Ishikawa (cell line): Measurements from ENCODE around the gene LRRC28.

Source experiments
- CEBPB ChIP-seq: IDR thresholded peaks from 2 replicates; pipeline ENCODE4 v1.6.1; 2012
- CREB1 ChIP-seq: IDR thresholded peaks from 2 replicates; pipeline ENCODE4 v1.6.1; 2012; ENCODE audit warnings: low read depth
- EGR1 ChIP-seq: IDR thresholded peaks from 2 replicates; pipeline ENCODE4 v1.6.1; 2012
- EP300 ChIP-seq: IDR thresholded peaks from 2 replicates; pipeline ENCODE4 v1.6.1; 2012; ENCODE audit warnings: borderline replicate concordance
- FOXM1 ChIP-seq: IDR thresholded peaks from 2 replicates; pipeline ENCODE4 v1.6.1; 2012; ENCODE audit warnings: low read depth, borderline replicate concordance
- MAX ChIP-seq: IDR thresholded peaks from 2 replicates; pipeline ENCODE4 v1.6.1; 2012
- NFIC ChIP-seq: IDR thresholded peaks from 2 replicates; pipeline ENCODE4 v1.6.1; 2012
- RAD21 ChIP-seq: IDR thresholded peaks from 2 replicates; pipeline ENCODE4 v1.6.1; 2012; ENCODE audit warnings: low read depth
- REST ChIP-seq: IDR thresholded peaks from 2 replicates; pipeline ENCODE4 v1.6.1; 2012; ENCODE audit warnings: low read depth, mild to moderate bottlenecking
- TAF1 ChIP-seq: IDR thresholded peaks from 2 replicates; pipeline ENCODE4 v1.6.1; 2012; ENCODE audit warnings: low read depth, mild to moderate bottlenecking
- TCF12 ChIP-seq: IDR thresholded peaks from 2 replicates; pipeline ENCODE4 v1.6.1; 2012; ENCODE audit warnings: low read depth
- TEAD4 ChIP-seq: IDR thresholded peaks from 2 replicates; pipeline ENCODE4 v1.6.1; 2012
- USF1 ChIP-seq: IDR thresholded peaks from 2 replicates; pipeline ENCODE4 v1.6.1; 2012
- YY1 ChIP-seq: IDR thresholded peaks from 2 replicates; pipeline ENCODE4 v1.6.1; 2012; ENCODE audit warnings: low read depth
- ZBTB7A ChIP-seq: IDR thresholded peaks from 2 replicates; pipeline ENCODE4 v1.6.1; 2012; ENCODE audit warnings: low read depth

The LRRC28 gene

GRCh38 chr15:99228120-99228770 is 23.0 kb upstream of the LRRC28 start:
- TF ChIP-seq FOXM1 (no peak), MAX (no peak), EP300 (no peak)

GRCh38 chr15:99230867-99231266 is 20.4 kb upstream of the LRRC28 start:
- TF ChIP-seq MAX (no peak), TEAD4 (no peak), ZBTB7A (no peak), TAF1 (no peak), CREB1 (no peak), YY1 (no peak), FOXM1 (no peak), EP300 (no peak), NFIC (no peak), REST (no peak), USF1 (no peak), TCF12 (no peak), CEBPB (no peak), RAD21 (no peak), EGR1 (no peak)

GRCh38 chr15:99232740-99233139 is 18.5 kb upstream of the LRRC28 start:
- TF ChIP-seq CEBPB (no peak), TCF12 (no peak), EP300 (no peak), TAF1 (no peak), YY1 (no peak), USF1 (no peak), FOXM1 (no peak), TEAD4 (no peak)

- TF ChIP-seq RAD21 = no peak
These were observed 12.4 kb upstream of the LRRC28 start for GRCh38 chr15:99238849-99239248.

GRCh38 chr15:99239545-99240198 is 11.6 kb upstream of the LRRC28 start:
- no peak for TF ChIP-seq CEBPB
- no peak for TF ChIP-seq ZBTB7A
- TF ChIP-seq TEAD4 = no peak
- TF ChIP-seq TAF1 = no peak
- TF ChIP-seq EGR1 = no peak
- TF ChIP-seq EP300 = no peak
- TF ChIP-seq REST = no peak
- TF ChIP-seq CREB1 = no peak
- TF ChIP-seq NFIC = no peak
- no peak for TF ChIP-seq MAX
- TF ChIP-seq FOXM1 = no peak
- no peak for TF ChIP-seq TCF12
- TF ChIP-seq RAD21 = no peak
- no peak for TF ChIP-seq YY1
- TF ChIP-seq USF1 = no peak
